ENCODE results near the gene CCDC102A. TPM values are rescaled to one million over a fixed set of nuclear protein-coding genes. Genes with fewer than 3 reads are reported as not detected.
"Not testable (repeated sequence)": the region's sequence is repeated elsewhere in the genome, so short reads cannot be mapped to it uniquely, and the experiment has no call there.

CCDC102A gene
- total and polyA plus RNA-seq, 9 of the 15 experiments (the other 6 are each of a cell fraction or from before 2014, with no cell fraction given) = 0.03 to 4.9 (median 1.4) TPM

DNA sequence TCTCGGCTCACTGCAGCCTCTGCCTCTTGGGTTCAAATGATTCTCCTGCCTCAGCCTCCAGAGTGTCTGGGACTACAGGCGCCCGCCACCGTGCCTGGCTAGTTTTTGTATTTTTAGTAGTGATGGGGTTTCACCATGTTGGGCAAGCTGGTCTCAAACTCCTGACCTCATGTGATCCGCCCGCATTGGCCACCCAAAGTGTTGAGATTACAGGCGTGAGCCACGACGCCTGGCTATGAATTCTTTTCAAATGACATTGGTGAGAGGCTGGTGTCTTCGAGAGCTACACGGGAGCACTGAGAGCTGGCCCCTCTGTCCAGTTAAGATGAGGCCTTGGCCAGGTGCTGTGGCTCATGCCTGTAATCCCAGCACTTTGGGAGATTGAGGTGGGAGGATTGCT lies 36.4 kb downstream of the CCDC102A start:
- 48% methylated on average over 11 of the region's 11 CpGs for WGBS (ENCODE audit: insufficient coverage, low coverage, missing lambda C conversion rate)
- CTCF ChIA-PET (ENCODE audit: low intra/inter-chr PET ratio) = not testable (repeated sequence)

DNA sequence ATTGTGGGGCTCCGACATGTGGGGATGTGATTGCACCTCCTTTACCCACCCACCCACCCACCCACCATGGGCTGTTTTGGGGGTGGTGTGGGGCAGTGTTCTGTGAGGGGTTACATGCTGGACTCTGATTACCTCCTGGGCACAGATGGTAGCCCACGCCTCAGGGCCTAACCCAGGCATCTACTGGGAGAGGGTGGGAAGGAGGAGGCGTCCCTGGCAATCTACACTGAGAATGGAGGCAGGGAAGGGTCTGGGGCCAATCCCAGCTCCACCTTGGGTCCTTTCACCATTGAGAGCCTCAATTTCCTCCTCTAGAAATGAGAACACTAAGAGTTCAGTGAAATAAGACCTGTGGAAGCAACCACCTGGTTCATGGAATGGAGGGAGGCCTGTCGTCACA lies 38.3 kb downstream of the CCDC102A start:
- no TSS peak for BruUV-seq (replicated peaks)
- intact Hi-C loops (cut with micrococcal nuclease) (no loop called here), in situ Hi-C loops (cut with MboI) (no loop called here)
- H3K36me3 ChIP-seq (ENCODE audit: control insufficient read depth, insufficient read depth, low read length) = no peaks in the 10 kb centered on the region
- no peak for ATAC-seq
- H3K27me3 ChIP-seq (ENCODE audit: control insufficient read depth in 2 of 2, insufficient read depth in 2 of 2, low read length in 2 of 2) = peaks cover 0 to 7% of the 10 kb centered on the region in 2 experiments; a peak in 3 of 5 replicates
- H3K4me3 ChIP-seq = no peak overlapping the region
- no peak overlapping the region for H3K9ac ChIP-seq (ENCODE audit: insufficient read depth in 1 of 2, low read depth in 2 of 2, low read length in 2 of 2)
- no peaks in the 10 kb centered on the region for H4K20me1 ChIP-seq (replicated peaks; ENCODE audit: control insufficient read depth, insufficient read depth, low read length)
- ChIA-PET POLR2A (no interaction called here), CTCF (ENCODE audit: low intra/inter-chr PET ratio) (no interaction called here)
- peaks cover 3 to 10% of the 10 kb centered on the region in 2 experiments; a peak in 3 of 5 replicates for H3K4me1 ChIP-seq (replicated peaks in 1 of 2; ENCODE audit: control insufficient read depth in 2 of 2, insufficient read depth in 2 of 2, low read length in 2 of 2)
- FAIRE-seq = no peak
- no peak for DNase-seq (ENCODE audit: extremely low read depth in 1 of 4, low spot score in 3 of 4)
- no peak overlapping the region for H3K27ac ChIP-seq (ENCODE audit: extremely low read depth, low read depth, low read length)
- H2AFZ ChIP-seq (ENCODE audit: low read depth, low read length) = no peak overlapping the region
- H3K79me2 ChIP-seq (ENCODE audit: control insufficient read depth, insufficient read depth, low read length) = no peaks in the 10 kb centered on the region
- H3K4me2 ChIP-seq (ENCODE audit: insufficient read depth, low read length) = no peak overlapping the region
- H3K9me1 ChIP-seq (ENCODE audit: control insufficient read depth, insufficient read depth, low read length) = no peaks in the 10 kb centered on the region
- no peaks in the 10 kb centered on the region for H3K9me3 ChIP-seq (replicated peaks; ENCODE audit: control insufficient read depth, insufficient read depth, low read depth, low read length)
- 16% methylated on average over 3 of the region's 4 CpGs for WGBS (ENCODE audit: insufficient coverage, low coverage, missing lambda C conversion rate)
- TF ChIP-seq ZNF695 (CRISPR knock-in tag; IDR thresholded peaks at IDR 0.05) (no peak), ZNF551 (CRISPR knock-in tag; IDR thresholded peaks at IDR 0.05) (no peak), BRF1 (IDR thresholded peaks at IDR 0.05; ENCODE audit: borderline replicate concordance, extremely low read depth, insufficient read length) (no peak), PHB2 (IDR thresholded peaks at IDR 0.05; ENCODE audit: low read depth) (no peak), SRSF9 (IDR thresholded peaks at IDR 0.05; ENCODE audit: borderline replicate concordance, low read depth, low read length) (no peak), WHSC1 (IDR thresholded peaks at IDR 0.05; ENCODE audit: low read length) (no peak), MED1 (CRISPR knock-in tag; IDR thresholded peaks at IDR 0.05; ENCODE audit: borderline replicate concordance) (no peak), HDAC1 (IDR thresholded peaks at IDR 0.05) (no peak), SRF (CRISPR knock-in tag; IDR thresholded peaks at IDR 0.05) (no peak)
- TF ChIP-seq, protein P1, sequence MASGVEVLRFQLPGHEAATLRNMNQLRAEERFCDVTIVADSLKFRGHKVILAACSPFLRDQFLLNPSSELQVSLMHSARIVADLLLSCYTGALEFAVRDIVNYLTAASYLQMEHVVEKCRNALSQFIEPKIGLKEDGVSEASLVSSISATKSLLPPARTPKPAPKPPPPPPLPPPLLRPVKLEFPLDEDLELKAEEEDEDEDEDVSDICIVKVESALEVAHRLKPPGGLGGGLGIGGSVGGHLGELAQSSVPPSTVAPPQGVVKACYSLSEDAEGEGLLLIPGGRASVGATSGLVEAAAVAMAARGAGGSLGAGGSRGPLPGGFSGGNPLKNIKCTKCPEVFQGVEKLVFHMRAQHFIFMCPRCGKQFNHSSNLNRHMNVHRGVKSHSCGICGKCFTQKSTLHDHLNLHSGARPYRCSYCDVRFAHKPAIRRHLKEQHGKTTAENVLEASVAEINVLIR (CRISPR knock-in tag; IDR thresholded peaks at IDR 0.05) = no peak
- TF ChIP-seq, protein P2, sequence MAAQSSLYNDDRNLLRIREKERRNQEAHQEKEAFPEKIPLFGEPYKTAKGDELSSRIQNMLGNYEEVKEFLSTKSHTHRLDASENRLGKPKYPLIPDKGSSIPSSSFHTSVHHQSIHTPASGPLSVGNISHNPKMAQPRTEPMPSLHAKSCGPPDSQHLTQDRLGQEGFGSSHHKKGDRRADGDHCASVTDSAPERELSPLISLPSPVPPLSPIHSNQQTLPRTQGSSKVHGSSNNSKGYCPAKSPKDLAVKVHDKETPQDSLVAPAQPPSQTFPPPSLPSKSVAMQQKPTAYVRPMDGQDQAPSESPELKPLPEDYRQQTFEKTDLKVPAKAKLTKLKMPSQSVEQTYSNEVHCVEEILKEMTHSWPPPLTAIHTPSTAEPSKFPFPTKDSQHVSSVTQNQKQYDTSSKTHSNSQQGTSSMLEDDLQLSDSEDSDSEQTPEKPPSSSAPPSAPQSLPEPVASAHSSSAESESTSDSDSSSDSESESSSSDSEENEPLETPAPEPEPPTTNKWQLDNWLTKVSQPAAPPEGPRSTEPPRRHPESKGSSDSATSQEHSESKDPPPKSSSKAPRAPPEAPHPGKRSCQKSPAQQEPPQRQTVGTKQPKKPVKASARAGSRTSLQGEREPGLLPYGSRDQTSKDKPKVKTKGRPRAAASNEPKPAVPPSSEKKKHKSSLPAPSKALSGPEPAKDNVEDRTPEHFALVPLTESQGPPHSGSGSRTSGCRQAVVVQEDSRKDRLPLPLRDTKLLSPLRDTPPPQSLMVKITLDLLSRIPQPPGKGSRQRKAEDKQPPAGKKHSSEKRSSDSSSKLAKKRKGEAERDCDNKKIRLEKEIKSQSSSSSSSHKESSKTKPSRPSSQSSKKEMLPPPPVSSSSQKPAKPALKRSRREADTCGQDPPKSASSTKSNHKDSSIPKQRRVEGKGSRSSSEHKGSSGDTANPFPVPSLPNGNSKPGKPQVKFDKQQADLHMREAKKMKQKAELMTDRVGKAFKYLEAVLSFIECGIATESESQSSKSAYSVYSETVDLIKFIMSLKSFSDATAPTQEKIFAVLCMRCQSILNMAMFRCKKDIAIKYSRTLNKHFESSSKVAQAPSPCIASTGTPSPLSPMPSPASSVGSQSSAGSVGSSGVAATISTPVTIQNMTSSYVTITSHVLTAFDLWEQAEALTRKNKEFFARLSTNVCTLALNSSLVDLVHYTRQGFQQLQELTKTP (IDR thresholded peaks at IDR 0.05; ENCODE audit: low read depth in 1 of 2, partially characterized antibody in 2 of 2) = no peak

More for the DNA sequence above, 36.4 kb downstream of the CCDC102A start:
- FAIRE-seq; ATAC-seq; H3K9me1 ChIP-seq (ENCODE audit: control insufficient read depth, insufficient read depth, low read length); H3K4me3 ChIP-seq; intact Hi-C loops (cut with micrococcal nuclease); H3K27ac ChIP-seq (ENCODE audit: extremely low read depth, low read depth, low read length); DNase-seq (ENCODE audit: extremely low read depth in 1 of 4, low spot score in 3 of 4); H3K9ac ChIP-seq (ENCODE audit: insufficient read depth in 1 of 2, low read depth in 2 of 2, low read length in 2 of 2); H3K4me1 ChIP-seq (replicated peaks in 1 of 2; ENCODE audit: control insufficient read depth in 2 of 2, insufficient read depth in 2 of 2, low read length in 2 of 2); H2AFZ ChIP-seq (ENCODE audit: low read depth, low read length); H4K20me1 ChIP-seq (replicated peaks; ENCODE audit: control insufficient read depth, insufficient read depth, low read length); H3K9me3 ChIP-seq (replicated peaks; ENCODE audit: control insufficient read depth, insufficient read depth, low read depth, low read length); in situ Hi-C loops (cut with MboI); H3K79me2 ChIP-seq (ENCODE audit: control insufficient read depth, insufficient read depth, low read length); BruUV-seq (replicated peaks); H3K36me3 ChIP-seq (ENCODE audit: control insufficient read depth, insufficient read depth, low read length); H3K4me2 ChIP-seq (ENCODE audit: insufficient read depth, low read length): not testable (repeated sequence)
- POLR2A ChIA-PET = interaction anchor here (0.7 to 1.3 kb wide), 2 partner anchors 13 to 14 kb away, joined by 4 read pairs; partner anchors contain the start of gene DOK4
- H3K27me3 ChIP-seq (ENCODE audit: control insufficient read depth in 2 of 2, insufficient read depth in 2 of 2, low read length in 2 of 2) = peaks cover 0 to 17% of the 10 kb centered on the region in 2 experiments; a peak in 3 of 5 replicates

Data from K562 (cell line).